Skeletal muscle satellite cell (primary cell): ENCODE data around the gene DOCK3.
"Not testable (repeated sequence)": the region's sequence is repeated elsewhere in the genome, so short reads cannot be mapped to it uniquely, and the experiment has no call there.

ENCODE experiments used
- H3K27me3 ChIP-seq: 2 replicates; pipeline ENCODE4 v1.7.0; 2013; ENCODE audit warnings: low read length; ENCODE audit not compliant: control insufficient read depth, insufficient read depth
- H3K36me3 ChIP-seq: 2 replicates; pipeline ENCODE4 v1.7.0; 2013; ENCODE audit warnings: mild to moderate bottlenecking, control low read depth, low read length; ENCODE audit not compliant: insufficient read depth
- H3K4me1 ChIP-seq: 2 replicates; pipeline ENCODE4 v1.7.0; 2013; ENCODE audit warnings: low read length; ENCODE audit not compliant: control insufficient read depth, insufficient read depth
- H3K4me2 ChIP-seq: 2 replicates; pipeline ENCODE4 v1.7.0; 2013; ENCODE audit warnings: mild to moderate bottlenecking, low read length
- H3K4me3 ChIP-seq: 2 replicates; pipeline ENCODE4 v1.7.0; 2013; ENCODE audit warnings: low read length
- H3K9ac ChIP-seq: 2 replicates; pipeline ENCODE4 v1.7.0; 2013; ENCODE audit warnings: mild to moderate bottlenecking, low read depth, low read length, moderate library complexity
- H3K9me3 ChIP-seq: replicated peaks from 2 replicates; pipeline ENCODE4 v1.7.0; 2013; ENCODE audit warnings: mild to moderate bottlenecking, control low read depth, low read length

Gene DOCK3

DNA sequence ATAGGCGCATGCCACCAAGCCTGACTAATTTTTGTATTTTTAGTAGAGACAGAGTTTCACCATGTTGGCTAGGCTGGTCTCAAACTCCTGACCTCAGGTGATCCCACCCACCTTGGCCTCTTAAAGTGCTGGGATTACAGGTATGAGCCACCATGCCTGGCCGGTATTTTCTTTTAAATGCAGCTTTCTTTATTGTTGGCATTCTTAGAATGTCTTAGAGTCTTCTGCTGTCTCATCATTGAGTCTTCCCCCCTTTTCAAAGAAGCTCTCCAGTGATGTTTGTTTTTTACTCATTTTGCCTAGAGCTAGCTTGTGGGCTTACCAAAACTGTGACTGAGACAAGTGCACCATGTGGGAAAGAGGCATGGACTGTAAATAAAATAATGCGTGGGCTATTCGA, 13.9 kb downstream of the DOCK3 start:
- H3K4me2 ChIP-seq, H3K9ac ChIP-seq, H3K4me3 ChIP-seq, H3K27me3 ChIP-seq, H3K36me3 ChIP-seq, H3K4me1 ChIP-seq, H3K9me3 ChIP-seq: not testable (repeated sequence)

DNA sequence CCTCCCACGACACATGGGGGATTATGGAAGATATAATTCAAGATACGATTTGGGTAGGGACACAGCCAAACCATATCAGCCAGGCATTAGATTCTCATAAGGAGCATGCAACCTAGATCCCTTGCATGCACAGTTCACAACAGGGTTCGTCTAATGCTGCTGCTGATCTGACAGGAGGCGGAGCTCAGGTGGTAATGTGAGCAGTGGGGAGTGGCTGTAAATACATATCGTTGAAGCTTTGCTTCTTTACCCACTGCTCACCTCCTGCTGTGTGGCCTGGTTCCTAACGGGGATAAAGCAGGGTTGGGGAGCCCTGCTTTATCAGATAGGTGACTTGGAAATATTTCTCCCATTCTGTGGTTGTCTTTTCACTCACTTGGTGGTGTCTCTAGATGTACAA, 14.8 kb downstream of the DOCK3 start:
- no peak overlapping the region for H3K9ac ChIP-seq
- no peak overlapping the region for H3K4me2 ChIP-seq
- H3K4me3 ChIP-seq: no peak overlapping the region
- no peaks in the 10 kb centered on the region for H3K4me1 ChIP-seq
- no peaks in the 10 kb centered on the region for H3K27me3 ChIP-seq
- H3K36me3 ChIP-seq: no peaks in the 10 kb centered on the region
- H3K9me3 ChIP-seq: no peaks in the 10 kb centered on the region

DNA sequence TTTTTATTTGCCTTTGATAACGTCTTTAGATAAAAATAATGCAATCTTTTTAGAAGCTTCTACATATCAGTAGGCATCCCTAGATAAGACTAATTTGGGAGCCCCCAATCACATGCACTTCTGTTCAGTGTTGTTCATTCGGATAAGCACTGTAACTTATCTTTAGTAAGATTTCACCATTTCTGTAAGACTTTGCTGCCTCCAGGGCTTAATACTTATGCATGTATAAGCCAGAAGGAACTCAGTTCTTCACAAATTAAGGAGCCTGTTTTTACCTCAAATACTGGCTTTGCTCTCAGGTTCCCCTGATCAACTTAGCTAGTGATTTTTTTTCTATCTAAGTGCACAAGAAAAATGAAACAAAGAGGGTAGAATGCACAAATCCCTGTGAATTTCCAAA, 20.3 kb downstream of the DOCK3 start:
- no peak overlapping the region for H3K9ac ChIP-seq
- no peaks in the 10 kb centered on the region for H3K9me3 ChIP-seq
- no peaks in the 10 kb centered on the region for H3K36me3 ChIP-seq
- H3K4me1 ChIP-seq: no peaks in the 10 kb centered on the region
- no peak overlapping the region for H3K4me3 ChIP-seq
- no peak overlapping the region for H3K4me2 ChIP-seq
- H3K27me3 ChIP-seq: no peaks in the 10 kb centered on the region

DNA sequence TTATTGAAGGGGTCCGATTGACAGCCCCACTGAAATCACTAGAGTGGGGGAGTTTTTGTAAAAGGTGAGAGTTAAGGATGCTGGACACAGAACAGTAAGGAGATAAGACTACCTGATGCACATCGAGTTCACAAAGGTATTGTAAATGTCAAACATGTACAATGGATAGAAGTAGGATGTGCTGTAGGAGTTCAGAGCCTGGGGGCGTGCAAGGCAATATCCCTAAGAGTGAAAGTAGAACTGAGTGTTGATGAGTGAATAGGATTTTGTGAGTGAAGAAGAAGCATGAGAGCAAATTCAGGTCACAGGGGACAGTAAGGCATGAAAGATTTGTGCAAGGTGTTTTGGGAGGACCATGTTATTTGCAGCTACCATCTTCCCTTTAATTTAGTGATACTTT, 21.5 kb downstream of the DOCK3 start:
- Histone ChIP-seq H3K9ac (no peak overlapping the region), H3K4me2 (no peak overlapping the region), H3K4me3 (no peak overlapping the region), H3K27me3 (no peaks in the 10 kb centered on the region), H3K9me3 (no peaks in the 10 kb centered on the region), H3K4me1 (no peaks in the 10 kb centered on the region), H3K36me3 (no peaks in the 10 kb centered on the region)

DNA sequence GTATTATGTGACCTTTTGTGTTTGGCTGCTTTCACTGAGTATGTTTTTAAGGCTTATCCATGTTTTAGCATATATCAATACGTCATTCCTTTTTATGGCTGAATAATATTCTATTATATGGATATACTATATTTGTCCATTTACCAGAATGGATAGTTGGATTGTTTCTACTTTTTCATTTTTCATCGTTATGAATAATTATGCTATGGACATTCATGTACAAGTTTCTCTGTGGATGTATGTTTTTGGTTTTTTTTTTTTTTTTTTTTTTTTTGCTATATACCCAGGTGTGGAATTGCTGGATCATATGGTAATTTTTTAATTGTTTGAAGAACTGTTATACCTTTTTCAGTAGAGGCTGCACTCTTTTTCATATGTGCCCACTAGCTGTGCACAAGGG, 23.5 kb downstream of the DOCK3 start:
- H3K4me2 ChIP-seq: no peak overlapping the region
- no peaks in the 10 kb centered on the region for H3K9me3 ChIP-seq
- H3K36me3 ChIP-seq: no peaks in the 10 kb centered on the region
- no peak overlapping the region for H3K4me3 ChIP-seq
- no peak overlapping the region for H3K9ac ChIP-seq
- H3K4me1 ChIP-seq: no peaks in the 10 kb centered on the region
- H3K27me3 ChIP-seq: no peaks in the 10 kb centered on the region

DNA sequence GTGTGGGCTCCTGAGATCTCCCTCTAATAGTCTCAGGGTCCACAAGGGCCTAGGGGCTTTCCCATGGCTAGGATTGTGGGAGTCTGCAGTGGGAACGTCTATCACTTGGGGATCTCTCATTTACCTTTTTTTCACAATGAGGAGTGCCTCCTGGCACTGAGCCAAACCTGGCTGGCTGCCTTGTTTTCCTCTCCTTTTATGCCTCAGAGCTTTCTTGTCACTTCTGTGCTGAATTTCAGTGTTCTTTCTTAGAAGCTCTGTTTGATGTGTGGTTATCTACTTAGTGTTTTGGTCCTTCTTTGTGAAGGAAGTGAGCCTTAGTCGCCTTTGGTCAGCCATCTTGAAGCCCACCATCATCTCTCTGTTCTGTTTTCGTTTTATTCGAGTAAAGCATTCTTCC, 33.9 kb downstream of the DOCK3 start:
- Histone ChIP-seq H3K27me3 (no peaks in the 10 kb centered on the region), H3K36me3 (no peaks in the 10 kb centered on the region), H3K9me3 (no peaks in the 10 kb centered on the region), H3K9ac (no peak overlapping the region), H3K4me3 (no peak overlapping the region), H3K4me2 (no peak overlapping the region), H3K4me1 (no peaks in the 10 kb centered on the region)

DNA sequence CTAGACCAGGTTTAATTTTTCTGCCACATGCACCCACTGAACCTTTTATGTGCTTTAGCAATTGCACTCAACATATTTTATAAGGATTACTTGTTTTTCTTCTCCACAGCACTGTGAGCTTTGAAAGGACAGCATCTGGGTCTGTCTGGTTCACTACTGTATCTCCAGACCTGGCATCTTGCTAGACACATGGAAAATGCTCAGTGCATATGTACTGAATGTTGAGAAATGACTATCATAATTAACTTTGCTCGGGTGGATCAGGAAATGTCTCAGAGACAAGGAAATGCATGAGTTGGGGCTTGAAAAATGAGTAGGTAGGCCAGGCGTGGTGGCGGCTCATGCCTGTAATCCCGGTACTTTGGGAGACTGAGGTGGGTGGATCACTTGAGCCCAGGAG, 40.2 kb downstream of the DOCK3 start:
- Histone ChIP-seq H3K4me2 (no peak overlapping the region), H3K4me1 (no peaks in the 10 kb centered on the region), H3K9ac (no peak overlapping the region), H3K36me3 (no peaks in the 10 kb centered on the region), H3K9me3 (no peaks in the 10 kb centered on the region), H3K27me3 (no peaks in the 10 kb centered on the region), H3K4me3 (no peak overlapping the region)

DNA sequence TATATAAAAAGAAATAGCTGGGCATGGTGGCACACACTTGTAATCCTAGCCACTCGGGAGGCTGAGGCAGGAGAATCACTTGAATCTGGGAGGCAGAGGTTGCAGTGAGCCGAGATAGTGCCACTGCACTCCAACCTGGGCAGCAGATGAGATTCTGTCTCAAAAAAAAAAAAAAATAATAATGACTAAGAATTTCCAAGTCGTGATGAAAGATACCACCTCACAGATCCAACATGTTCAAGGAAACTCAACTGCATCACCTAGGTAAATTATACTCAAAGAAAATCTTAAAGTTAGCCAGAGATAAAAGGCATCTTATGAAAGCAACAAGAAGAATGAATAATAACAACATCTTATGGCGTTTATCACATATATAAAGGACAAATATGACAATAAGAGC, 50.1 kb downstream of the DOCK3 start:
- no peaks in the 10 kb centered on the region for H3K4me1 ChIP-seq
- no peaks in the 10 kb centered on the region for H3K36me3 ChIP-seq
- H3K9ac ChIP-seq: no peak overlapping the region
- no peaks in the 10 kb centered on the region for H3K9me3 ChIP-seq
- no peak overlapping the region for H3K4me3 ChIP-seq
- H3K4me2 ChIP-seq: no peak overlapping the region
- H3K27me3 ChIP-seq: no peaks in the 10 kb centered on the region

DNA sequence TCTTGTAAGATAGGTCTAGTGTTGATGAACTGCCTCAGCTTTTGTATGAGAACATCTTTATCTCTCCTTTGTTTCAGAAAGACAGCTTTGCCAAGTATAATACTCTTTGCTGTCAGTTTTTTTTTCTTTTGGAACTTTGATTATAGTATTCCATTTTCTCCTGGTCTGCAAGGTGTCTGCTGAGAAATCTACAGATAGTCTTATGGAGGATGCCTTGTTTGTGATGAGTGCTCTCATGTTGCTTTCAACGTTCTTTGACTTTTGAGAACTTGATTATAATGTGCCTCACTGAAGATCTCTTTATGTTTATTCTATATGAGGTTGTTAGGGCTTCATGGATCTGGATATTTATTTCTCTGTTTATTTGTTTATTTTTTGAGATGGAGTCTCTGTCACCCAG, 60.3 kb downstream of the DOCK3 start:
- no peaks in the 10 kb centered on the region for H3K27me3 ChIP-seq
- H3K9me3 ChIP-seq: no peaks in the 10 kb centered on the region
- no peak overlapping the region for H3K9ac ChIP-seq
- no peaks in the 10 kb centered on the region for H3K4me1 ChIP-seq
- H3K4me2 ChIP-seq: no peak overlapping the region
- no peak overlapping the region for H3K4me3 ChIP-seq
- H3K36me3 ChIP-seq: no peaks in the 10 kb centered on the region

DNA sequence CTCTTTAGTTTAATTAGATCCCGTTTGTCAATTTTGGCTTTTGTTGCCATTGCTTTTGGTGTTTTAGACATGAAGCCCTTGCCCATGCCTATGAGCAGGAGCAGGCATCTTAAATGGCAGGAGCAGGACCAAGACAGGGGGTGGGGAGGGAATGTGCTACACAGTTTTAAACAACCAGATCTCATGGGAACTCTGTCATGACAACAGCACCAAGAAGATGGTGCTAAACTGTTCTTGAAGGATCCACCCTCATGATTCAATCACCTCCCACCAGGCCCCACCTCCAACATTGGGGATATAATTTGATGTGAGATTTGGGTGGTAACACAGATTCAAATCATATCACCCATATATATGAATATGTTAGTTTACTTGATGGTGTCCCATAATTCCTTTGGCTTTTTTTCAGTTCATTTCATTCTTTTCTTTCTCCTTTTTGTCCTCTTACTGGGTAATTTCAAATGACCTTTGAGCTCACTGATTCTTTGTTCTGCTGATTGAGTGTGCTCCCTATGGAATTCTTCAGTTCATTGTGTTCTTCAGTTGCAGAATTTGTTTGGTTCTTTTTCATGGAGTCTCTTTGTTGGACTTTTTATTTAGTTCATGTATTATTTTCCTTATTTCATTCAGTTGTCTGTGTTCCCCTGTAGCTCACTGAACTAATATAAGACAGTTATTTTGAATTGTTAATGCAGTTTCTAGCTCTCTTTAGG, 62.6 kb downstream of the DOCK3 start:
- Histone ChIP-seq H3K4me2 (no peak overlapping the region), H3K4me3 (no peak overlapping the region), H3K9ac (no peak overlapping the region), H3K36me3 (no peaks in the 10 kb centered on the region), H3K4me1 (no peaks in the 10 kb centered on the region), H3K9me3 (no peaks in the 10 kb centered on the region), H3K27me3 (no peaks in the 10 kb centered on the region)

DNA sequence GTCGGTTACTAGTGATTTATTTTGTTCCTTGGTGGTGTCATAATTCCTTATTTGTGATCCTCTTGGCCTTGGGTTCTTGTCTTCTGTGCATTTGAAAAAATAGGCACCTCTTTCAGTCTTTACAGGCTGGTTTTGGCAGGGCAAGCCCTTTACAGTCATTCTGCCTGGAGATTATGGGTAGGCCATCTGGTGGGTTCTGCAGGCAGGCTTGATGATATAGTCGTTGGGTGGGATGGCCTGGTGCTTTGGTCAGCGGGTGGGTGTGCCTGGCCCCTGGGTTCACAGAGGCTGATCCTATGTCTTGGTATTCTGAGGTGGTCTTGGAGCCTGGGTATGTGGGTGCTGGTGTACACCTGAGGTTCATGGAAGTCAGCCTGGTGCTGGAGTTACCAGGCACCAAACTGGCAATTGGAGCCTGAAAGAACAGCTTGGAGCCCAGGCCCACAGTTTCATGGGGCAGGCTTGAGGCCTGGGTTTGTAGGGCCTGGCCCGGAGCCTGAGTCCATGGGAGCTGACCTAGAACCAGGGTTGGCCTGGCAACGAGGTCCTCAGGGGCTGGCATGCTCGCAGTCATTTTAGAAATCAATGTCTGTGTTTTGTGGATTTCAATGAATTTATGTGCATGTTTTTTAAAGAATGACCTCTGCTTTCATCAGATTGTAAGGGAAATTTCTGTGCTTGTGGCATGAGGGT, 63.3 kb downstream of the DOCK3 start:
- no peaks in the 10 kb centered on the region for H3K27me3 ChIP-seq
- no peaks in the 10 kb centered on the region for H3K4me1 ChIP-seq
- H3K36me3 ChIP-seq: no peaks in the 10 kb centered on the region
- no peak overlapping the region for H3K9ac ChIP-seq
- H3K4me2 ChIP-seq: no peak overlapping the region
- no peaks in the 10 kb centered on the region for H3K9me3 ChIP-seq
- no peak overlapping the region for H3K4me3 ChIP-seq

DNA sequence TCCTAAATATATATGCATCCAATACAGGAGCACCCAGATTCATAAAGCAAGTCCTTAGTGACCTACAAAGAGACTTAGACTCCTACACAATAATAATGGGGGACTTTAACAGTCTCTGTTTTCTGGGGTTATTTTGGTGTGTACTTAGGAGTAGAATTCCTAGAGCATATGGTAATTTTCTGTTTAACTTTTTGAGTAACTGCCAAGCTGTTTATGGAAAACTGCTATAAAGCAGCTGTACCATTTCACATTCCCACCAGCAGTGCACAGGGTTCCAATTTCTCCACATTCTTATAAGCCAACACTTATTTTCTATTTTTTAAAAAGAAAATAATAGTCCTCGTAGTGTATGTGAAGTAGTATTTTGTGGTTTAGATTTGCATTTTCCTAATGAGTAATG, 68.9 kb downstream of the DOCK3 start:
- H3K9ac ChIP-seq: no peak overlapping the region
- no peaks in the 10 kb centered on the region for H3K27me3 ChIP-seq
- no peak overlapping the region for H3K4me2 ChIP-seq

More for the DNA sequence above, 68.9 kb downstream of the DOCK3 start:
- Histone ChIP-seq H3K9me3 (no peaks in the 10 kb centered on the region), H3K4me3 (no peak overlapping the region), H3K4me1 (peaks cover 3% of the 10 kb centered on the region), H3K36me3 (no peaks in the 10 kb centered on the region)
